Measurements from ENCODE around the gene THOC6. TPM values are rescaled to one million over a fixed set of nuclear protein-coding genes. Genes with fewer than 3 reads are reported as not detected.

Gene THOC6
- total and polyA plus RNA-seq, 9 of the 15 experiments (the other 6 are each of a cell fraction or from before 2014, with no cell fraction given) = 2.5 to 65.4 (median 42.3) TPM

DNA sequence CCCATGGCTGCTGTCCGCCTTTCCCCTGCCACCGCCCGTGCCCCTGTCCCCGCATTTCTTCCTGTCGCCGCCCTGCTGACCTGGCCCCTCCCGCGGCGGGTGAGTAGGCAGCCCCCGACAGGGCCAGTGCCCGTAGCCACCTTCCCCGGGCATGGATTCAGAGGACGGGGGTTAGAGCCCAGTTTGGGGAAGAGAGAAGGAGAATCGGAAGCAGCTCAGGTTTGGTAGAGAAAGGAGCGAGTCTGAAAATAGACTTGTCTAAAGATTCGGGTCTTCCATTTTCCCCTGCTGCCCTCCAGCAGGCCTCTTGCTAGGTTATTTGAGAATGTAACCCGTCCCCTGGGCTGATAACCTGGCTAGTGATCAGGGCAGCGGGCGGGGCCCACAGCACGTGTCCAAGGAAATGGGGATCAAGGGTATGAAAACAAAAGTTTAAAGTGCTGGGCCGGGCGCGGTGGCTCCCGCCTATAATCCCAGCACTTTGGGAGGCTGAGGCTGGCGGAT is 19.0 kb upstream of the THOC6 start (continued):
- TF ChIP-seq, protein P1, sequence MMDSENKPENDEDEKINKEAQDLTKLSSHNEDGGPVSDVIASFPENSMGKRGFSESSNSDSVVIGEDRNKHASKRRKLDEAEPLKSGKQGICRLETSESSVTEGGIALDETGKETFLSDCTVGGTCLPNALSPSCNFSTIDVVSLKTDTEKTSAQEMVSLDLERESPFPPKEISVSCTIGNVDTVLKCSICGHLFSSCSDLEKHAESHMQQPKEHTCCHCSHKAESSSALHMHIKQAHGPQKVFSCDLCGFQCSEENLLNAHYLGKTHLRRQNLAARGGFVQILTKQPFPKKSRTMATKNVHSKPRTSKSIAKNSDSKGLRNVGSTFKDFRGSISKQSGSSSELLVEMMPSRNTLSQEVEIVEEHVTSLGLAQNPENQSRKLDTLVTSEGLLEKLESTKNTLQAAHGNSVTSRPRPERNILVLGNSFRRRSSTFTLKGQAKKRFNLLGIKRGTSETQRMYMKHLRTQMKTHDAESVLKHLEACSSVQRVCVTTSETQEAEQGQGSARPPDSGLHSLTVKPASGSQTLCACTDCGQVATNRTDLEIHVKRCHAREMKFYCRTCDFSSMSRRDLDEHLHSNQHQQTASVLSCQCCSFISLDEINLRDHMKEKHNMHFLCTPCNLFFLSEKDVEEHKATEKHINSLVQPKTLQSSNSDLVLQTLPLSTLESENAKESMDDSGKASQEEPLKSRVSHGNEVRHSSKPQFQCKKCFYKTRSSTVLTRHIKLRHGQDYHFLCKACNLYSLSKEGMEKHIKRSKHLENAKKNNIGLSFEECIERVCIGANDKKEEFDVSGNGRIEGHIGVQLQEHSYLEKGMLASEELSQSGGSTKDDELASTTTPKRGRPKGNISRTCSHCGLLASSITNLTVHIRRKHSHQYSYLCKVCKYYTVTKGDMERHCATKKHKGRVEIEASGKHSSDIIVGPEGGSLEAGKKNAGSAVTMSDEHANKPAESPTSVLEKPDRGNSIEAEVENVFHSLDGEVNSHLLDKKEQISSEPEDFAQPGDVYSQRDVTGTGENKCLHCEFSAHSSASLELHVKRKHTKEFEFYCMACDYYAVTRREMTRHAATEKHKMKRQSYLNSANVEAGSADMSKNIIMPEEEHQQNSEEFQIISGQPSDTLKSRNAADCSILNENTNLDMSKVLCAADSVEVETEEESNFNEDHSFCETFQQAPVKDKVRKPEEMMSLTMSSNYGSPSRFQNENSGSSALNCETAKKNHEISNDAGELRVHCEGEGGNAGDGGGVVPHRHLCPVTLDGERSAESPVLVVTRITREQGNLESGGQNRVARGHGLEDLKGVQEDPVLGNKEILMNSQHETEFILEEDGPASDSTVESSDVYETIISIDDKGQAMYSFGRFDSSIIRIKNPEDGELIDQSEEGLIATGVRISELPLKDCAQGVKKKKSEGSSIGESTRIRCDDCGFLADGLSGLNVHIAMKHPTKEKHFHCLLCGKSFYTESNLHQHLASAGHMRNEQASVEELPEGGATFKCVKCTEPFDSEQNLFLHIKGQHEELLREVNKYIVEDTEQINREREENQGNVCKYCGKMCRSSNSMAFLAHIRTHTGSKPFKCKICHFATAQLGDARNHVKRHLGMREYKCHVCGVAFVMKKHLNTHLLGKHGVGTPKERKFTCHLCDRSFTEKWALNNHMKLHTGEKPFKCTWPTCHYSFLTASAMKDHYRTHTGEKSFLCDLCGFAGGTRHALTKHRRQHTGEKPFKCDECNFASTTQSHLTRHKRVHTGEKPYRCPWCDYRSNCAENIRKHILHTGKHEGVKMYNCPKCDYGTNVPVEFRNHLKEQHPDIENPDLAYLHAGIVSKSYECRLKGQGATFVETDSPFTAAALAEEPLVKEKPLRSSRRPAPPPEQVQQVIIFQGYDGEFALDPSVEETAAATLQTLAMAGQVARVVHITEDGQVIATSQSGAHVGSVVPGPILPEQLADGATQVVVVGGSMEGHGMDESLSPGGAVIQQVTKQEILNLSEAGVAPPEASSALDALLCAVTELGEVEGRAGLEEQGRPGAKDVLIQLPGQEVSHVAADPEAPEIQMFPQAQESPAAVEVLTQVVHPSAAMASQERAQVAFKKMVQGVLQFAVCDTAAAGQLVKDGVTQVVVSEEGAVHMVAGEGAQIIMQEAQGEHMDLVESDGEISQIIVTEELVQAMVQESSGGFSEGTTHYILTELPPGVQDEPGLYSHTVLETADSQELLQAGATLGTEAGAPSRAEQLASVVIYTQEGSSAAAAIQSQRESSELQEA (IDR thresholded peaks at IDR 0.05; ENCODE audit: low read depth) = no peak
- TF ChIP-seq TEAD4 (IDR thresholded peaks at IDR 0.05; ENCODE audit: low read length) (no peak), TEAD4 (CRISPR knock-in tag; IDR thresholded peaks at IDR 0.05; ENCODE audit: borderline replicate concordance) (no peak), DMBX1 (CRISPR knock-in tag; IDR thresholded peaks at IDR 0.05; ENCODE audit: borderline replicate concordance) (no peak), GABPB2 (CRISPR knock-in tag; conservative IDR thresholded peaks at IDR 0.05) (no peak), SAFB (IDR thresholded peaks at IDR 0.05; ENCODE audit: borderline replicate concordance, low read depth, low read length) (no peak), MAFK (IDR thresholded peaks at IDR 0.05; ENCODE audit: low read length) (no peak), SAP30 (IDR thresholded peaks at IDR 0.05; ENCODE audit: borderline replicate concordance, insufficient read depth, low read depth, low read length, poor library complexity, severe bottlenecking) (peak; percentile 22), EGR1 (conservative IDR thresholded peaks at IDR 0.05) (peak; percentile 92), HNRNPL (IDR thresholded peaks at IDR 0.05; ENCODE audit: low read depth, low read length) (no peak), FOXK2 (conservative IDR thresholded peaks at IDR 0.05 in 1 of 2, IDR thresholded peaks at IDR 0.05 in 1 of 2; ENCODE audit: low read depth in 2 of 2) (no peak), PHF8 (IDR thresholded peaks at IDR 0.05; ENCODE audit: borderline replicate concordance, low read length) (peak; percentile 35; the same call in 1 of the 2 replicates), ZNF197 (CRISPR knock-in tag; IDR thresholded peaks at IDR 0.05; ENCODE audit: low read depth) (no peak), ZC3H8 (IDR thresholded peaks at IDR 0.05) (no peak), CHD4 (IDR thresholded peaks at IDR 0.05; ENCODE audit: insufficient read depth, insufficient replicate concordance, low read depth, low read length, poor library complexity, severe bottlenecking) (no peak), NFRKB (IDR thresholded peaks at IDR 0.05; ENCODE audit: low read depth) (0 out of 2 replicates have a peak, but pooled peaks have one; percentile 54), ZNF518B (CRISPR knock-in tag; IDR thresholded peaks at IDR 0.05) (no peak)

All from K562 (cell line).